DMS53 (cell line): Measurements from ENCODE around the gene CDH4.

Experiments used
- DNase-seq: peaks from one replicate; lab custom pipeline; 2025; lab: John Stamatoyannopoulos, UW

Gene CDH4

GRCh38 chr20:61518424-61518951 is 266.4 kb downstream of the CDH4 start:
- DNase-seq, result no peak

- DNase-seq, result no peak
Observed at GRCh38 chr20:61519488-61519887, 267.4 kb downstream of the CDH4 start.

- no peak for DNase-seq
Observed at GRCh38 chr20:61520076-61520892, 268.2 kb downstream of the CDH4 start.

- no peak for DNase-seq
Observed at GRCh38 chr20:61520893-61521460, 268.9 kb downstream of the CDH4 start.

GRCh38 chr20:61521687-61522420 is 269.8 kb downstream of the CDH4 start:
- no peak for DNase-seq

GRCh38 chr20:61522498-61523090 is 270.5 kb downstream of the CDH4 start:
- no peak for DNase-seq

GRCh38 chr20:61523145-61523544 is 271.1 kb downstream of the CDH4 start:
- no peak for DNase-seq

- DNase-seq, result no peak
Observed at GRCh38 chr20:61524951-61525666, 273.0 kb downstream of the CDH4 start.

GRCh38 chr20:61525781-61526431 is 273.8 kb downstream of the CDH4 start:
- DNase-seq, result no peak

- no peak for DNase-seq
Observed at GRCh38 chr20:61526907-61527306, 274.8 kb downstream of the CDH4 start.

GRCh38 chr20:61527626-61528025 is 275.6 kb downstream of the CDH4 start:
- DNase-seq, result no peak

GRCh38 chr20:61528591-61528990 is 276.5 kb downstream of the CDH4 start:
- no peak for DNase-seq

- DNase-seq, result no peak
Observed at GRCh38 chr20:61529354-61529753, 277.3 kb downstream of the CDH4 start.

- no peak for DNase-seq
Observed at GRCh38 chr20:61531553-61532345, 279.7 kb downstream of the CDH4 start.

- no peak for DNase-seq
Observed at GRCh38 chr20:61532736-61533135, 280.7 kb downstream of the CDH4 start.

GRCh38 chr20:61533231-61533631 is 281.2 kb downstream of the CDH4 start:
- no peak for DNase-seq

- no peak for DNase-seq
Observed at GRCh38 chr20:61534346-61534745, 282.3 kb downstream of the CDH4 start.

- DNase-seq, result no peak
Observed at GRCh38 chr20:61535091-61535490, 283.0 kb downstream of the CDH4 start.

GRCh38 chr20:61535536-61535935 is 283.5 kb downstream of the CDH4 start:
- no peak for DNase-seq

GRCh38 chr20:61535956-61536355 is 283.9 kb downstream of the CDH4 start:
- DNase-seq, result no peak
